Iris pigment epithelial cell (primary cell): ENCODE data around the gene HSPG2.
"Not testable (repeated sequence)": the region's sequence is repeated elsewhere in the genome, so short reads cannot be mapped to it uniquely, and the experiment has no call there.

Experiments used
- DNase-seq: peaks from one replicate; pipeline ENCODE4 v3.0.0-alpha.2; 2011; ENCODE audit warnings: low read depth

The HSPG2 gene

GRCh38 chr1:21912038-21912758 lies 24.9 kb downstream of the HSPG2 start:
- DNase-seq, result no peak

GRCh38 chr1:21911205-21912001 lies 25.7 kb downstream of the HSPG2 start:
- no peak for DNase-seq

- no peak for DNase-seq
These were observed 26.4 kb downstream of the HSPG2 start for GRCh38 chr1:21910558-21911204.

GRCh38 chr1:21909787-21910503 lies 27.2 kb downstream of the HSPG2 start:
- peak; percentile 63 for DNase-seq

GRCh38 chr1:21909286-21909759 lies 27.8 kb downstream of the HSPG2 start:
- DNase-seq, result peak; percentile 43

- DNase-seq, result not testable (repeated sequence)
These were observed 29.2 kb downstream of the HSPG2 start for GRCh38 chr1:21907737-21908534.

GRCh38 chr1:21907079-21907418 lies 30.1 kb downstream of the HSPG2 start:
- no peak for DNase-seq

GRCh38 chr1:21906173-21907078 lies 30.7 kb downstream of the HSPG2 start:
- DNase-seq, result peak; percentile 80

- peak; percentile 97 for DNase-seq
These were observed 32.2 kb downstream of the HSPG2 start for GRCh38 chr1:21904704-21905520.

GRCh38 chr1:21904454-21904703 lies 32.7 kb downstream of the HSPG2 start:
- no peak for DNase-seq

GRCh38 chr1:21903638-21904453 lies 33.3 kb downstream of the HSPG2 start:
- no peak for DNase-seq

GRCh38 chr1:21902026-21903012 lies 34.8 kb downstream of the HSPG2 start:
- DNase-seq, result no peak

GRCh38 chr1:21901473-21901847 lies 35.6 kb downstream of the HSPG2 start:
- peak; percentile 27 for DNase-seq

- DNase-seq, result no peak
These were observed 36.2 kb downstream of the HSPG2 start for GRCh38 chr1:21900766-21901472.

- DNase-seq, result no peak
These were observed 37.1 kb downstream of the HSPG2 start for GRCh38 chr1:21899987-21900386.

GRCh38 chr1:21899267-21899810 lies 37.8 kb downstream of the HSPG2 start:
- no peak for DNase-seq
